ENCODE measurements around the gene VAT1. TPM values are rescaled to one million over a fixed set of nuclear protein-coding genes. Genes with fewer than 3 reads are reported as not detected.

VAT1 gene
- total RNA-seq, 1 donor from 2014 or later = 439 TPM

DNA sequence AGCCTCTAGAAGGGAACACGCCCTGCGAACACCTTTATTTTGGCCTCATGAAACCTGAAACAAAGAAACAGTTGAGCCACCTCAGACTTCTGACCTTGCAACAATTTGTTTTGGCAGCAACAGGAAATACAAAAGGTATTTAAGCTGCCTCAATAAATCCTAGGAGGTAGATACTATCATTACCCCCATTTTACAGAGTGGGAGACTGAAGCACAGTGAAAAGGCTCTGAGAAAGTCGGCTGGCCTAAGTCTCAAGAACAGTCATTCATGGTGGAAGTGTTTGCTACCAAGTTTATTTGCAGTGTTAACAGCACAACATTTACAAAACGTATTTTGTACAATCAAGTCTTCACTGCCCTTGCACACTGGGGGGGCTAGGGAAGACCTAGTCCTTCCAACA is 21.8 kb upstream of the VAT1 start:
- Mint-ChIP-seq H3K27ac (ENCODE audit: unreplicated experiment) (no peak overlapping the region), H3K4me1 (ENCODE audit: unreplicated experiment) (no peaks in the 10 kb centered on the region)

DNA sequence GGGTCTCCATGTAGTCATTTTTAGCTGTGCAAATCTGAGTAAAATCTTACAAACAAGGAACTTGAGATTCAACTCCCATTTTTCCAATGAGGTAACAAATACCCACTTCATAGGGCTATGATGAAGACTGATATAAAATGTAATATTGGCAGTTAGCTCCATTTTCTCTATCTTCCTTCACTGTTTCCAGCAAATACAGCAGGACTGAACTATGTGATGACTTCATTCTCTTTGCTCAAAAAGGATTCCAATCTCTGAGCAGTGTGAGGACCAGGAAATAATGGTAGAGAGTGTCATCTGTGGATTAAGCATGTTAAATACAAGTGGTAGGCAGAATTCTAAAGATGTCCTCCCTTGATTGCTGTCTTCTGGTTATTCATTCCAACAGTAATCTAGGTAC is 21.1 kb upstream of the VAT1 start:
- no peaks in the 10 kb centered on the region for H3K36me3 Mint-ChIP-seq (ENCODE audit: unreplicated experiment)
- no peak overlapping the region for H3K27ac Mint-ChIP-seq (ENCODE audit: unreplicated experiment)
- TF ChIP-seq, protein P1, sequence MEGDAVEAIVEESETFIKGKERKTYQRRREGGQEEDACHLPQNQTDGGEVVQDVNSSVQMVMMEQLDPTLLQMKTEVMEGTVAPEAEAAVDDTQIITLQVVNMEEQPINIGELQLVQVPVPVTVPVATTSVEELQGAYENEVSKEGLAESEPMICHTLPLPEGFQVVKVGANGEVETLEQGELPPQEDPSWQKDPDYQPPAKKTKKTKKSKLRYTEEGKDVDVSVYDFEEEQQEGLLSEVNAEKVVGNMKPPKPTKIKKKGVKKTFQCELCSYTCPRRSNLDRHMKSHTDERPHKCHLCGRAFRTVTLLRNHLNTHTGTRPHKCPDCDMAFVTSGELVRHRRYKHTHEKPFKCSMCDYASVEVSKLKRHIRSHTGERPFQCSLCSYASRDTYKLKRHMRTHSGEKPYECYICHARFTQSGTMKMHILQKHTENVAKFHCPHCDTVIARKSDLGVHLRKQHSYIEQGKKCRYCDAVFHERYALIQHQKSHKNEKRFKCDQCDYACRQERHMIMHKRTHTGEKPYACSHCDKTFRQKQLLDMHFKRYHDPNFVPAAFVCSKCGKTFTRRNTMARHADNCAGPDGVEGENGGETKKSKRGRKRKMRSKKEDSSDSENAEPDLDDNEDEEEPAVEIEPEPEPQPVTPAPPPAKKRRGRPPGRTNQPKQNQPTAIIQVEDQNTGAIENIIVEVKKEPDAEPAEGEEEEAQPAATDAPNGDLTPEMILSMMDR (IDR thresholded peaks at IDR 0.05) = no peak

More for the DNA sequence above, 21.8 kb upstream of the VAT1 start:
- no peak for DNase-seq (ENCODE audit: extremely low spot score, unreplicated experiment)
- Mint-ChIP-seq H3K4me3 (ENCODE audit: unreplicated experiment) (no peak overlapping the region), H3K36me3 (ENCODE audit: unreplicated experiment) (no peaks in the 10 kb centered on the region), H3K27me3 (ENCODE audit: unreplicated experiment) (no peaks in the 10 kb centered on the region), H3K9me3 (ENCODE audit: unreplicated experiment) (no peaks in the 10 kb centered on the region)
- TF ChIP-seq, protein P1 (IDR thresholded peaks at IDR 0.05) = no peak

GRCh38 chr17:43042025-43042628 is 19.9 kb upstream of the VAT1 start:
- H3K27ac Mint-ChIP-seq (ENCODE audit: unreplicated experiment) = no peak overlapping the region
- TF ChIP-seq, protein P1 (IDR thresholded peaks at IDR 0.05) = no peak
- no peaks in the 10 kb centered on the region for H3K4me1 Mint-ChIP-seq (ENCODE audit: unreplicated experiment)
- no peaks in the 10 kb centered on the region for H3K27me3 Mint-ChIP-seq (ENCODE audit: unreplicated experiment)
- DNase-seq (ENCODE audit: extremely low spot score, unreplicated experiment) = no peak
- no peaks in the 10 kb centered on the region for H3K9me3 Mint-ChIP-seq (ENCODE audit: unreplicated experiment)
- H3K4me3 Mint-ChIP-seq (ENCODE audit: unreplicated experiment) = no peak overlapping the region
- no peaks in the 10 kb centered on the region for H3K36me3 Mint-ChIP-seq (ENCODE audit: unreplicated experiment)

More for the DNA sequence above, 21.1 kb upstream of the VAT1 start:
- Mint-ChIP-seq H3K27me3 (ENCODE audit: unreplicated experiment) (no peaks in the 10 kb centered on the region), H3K4me3 (ENCODE audit: unreplicated experiment) (no peak overlapping the region), H3K4me1 (ENCODE audit: unreplicated experiment) (no peaks in the 10 kb centered on the region), H3K9me3 (ENCODE audit: unreplicated experiment) (no peaks in the 10 kb centered on the region)
- no peak for DNase-seq (ENCODE audit: extremely low spot score, unreplicated experiment)

DNA sequence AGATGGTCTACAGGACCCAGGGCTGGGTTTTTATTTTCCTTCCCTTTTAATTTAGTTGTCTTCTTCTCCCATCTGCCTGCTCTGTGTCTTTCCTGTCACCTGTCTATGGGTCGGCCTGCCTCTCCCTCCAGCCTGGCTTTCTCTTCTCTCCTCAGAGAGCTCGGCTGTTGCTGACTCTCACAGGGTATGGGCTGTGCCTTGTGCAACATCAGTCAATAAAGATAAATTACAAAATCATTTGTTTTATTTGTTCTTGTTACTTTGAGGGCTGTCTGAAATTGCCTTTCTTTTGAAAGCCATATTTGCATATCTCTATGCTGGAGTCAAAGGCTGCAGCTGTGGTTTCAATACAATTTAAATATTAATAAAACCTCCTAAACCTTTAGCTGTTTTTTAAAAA is 18.5 kb upstream of the VAT1 start:
- H3K4me1 Mint-ChIP-seq (ENCODE audit: unreplicated experiment) = no peaks in the 10 kb centered on the region
- no peak for DNase-seq (ENCODE audit: extremely low spot score, unreplicated experiment)
- no peaks in the 10 kb centered on the region for H3K27me3 Mint-ChIP-seq (ENCODE audit: unreplicated experiment)
- no peaks in the 10 kb centered on the region for H3K9me3 Mint-ChIP-seq (ENCODE audit: unreplicated experiment)
- no peak overlapping the region for H3K4me3 Mint-ChIP-seq (ENCODE audit: unreplicated experiment)
- H3K36me3 Mint-ChIP-seq (ENCODE audit: unreplicated experiment) = no peaks in the 10 kb centered on the region
- H3K27ac Mint-ChIP-seq (ENCODE audit: unreplicated experiment) = no peak overlapping the region
- TF ChIP-seq, protein P1 (IDR thresholded peaks at IDR 0.05) = no peak

GRCh38 chr17:43039646-43040045 is 17.5 kb upstream of the VAT1 start:
- no peaks in the 10 kb centered on the region for H3K9me3 Mint-ChIP-seq (ENCODE audit: unreplicated experiment)
- no peaks in the 10 kb centered on the region for H3K27me3 Mint-ChIP-seq (ENCODE audit: unreplicated experiment)
- TF ChIP-seq, protein P1 (IDR thresholded peaks at IDR 0.05) = no peak
- no peak overlapping the region for H3K4me3 Mint-ChIP-seq (ENCODE audit: unreplicated experiment)
- no peaks in the 10 kb centered on the region for H3K36me3 Mint-ChIP-seq (ENCODE audit: unreplicated experiment)
- DNase-seq (ENCODE audit: extremely low spot score, unreplicated experiment) = no peak
- no peaks in the 10 kb centered on the region for H3K4me1 Mint-ChIP-seq (ENCODE audit: unreplicated experiment)
- no peak overlapping the region for H3K27ac Mint-ChIP-seq (ENCODE audit: unreplicated experiment)

All from osteocyte (in vitro differentiated cells).